Measurements from ENCODE around the gene VWA5A. TPM values are rescaled to one million over a fixed set of nuclear protein-coding genes. Genes with fewer than 3 reads are reported as not detected.

Gene VWA5A
- polyA plus RNA-seq, 1 experiment = 27.9 TPM

- DNase-seq (ENCODE audit: low read depth, low spot score) = no peak
- no peak for TF ChIP-seq CTCF (IDR thresholded peaks at IDR 0.05; ENCODE audit: low read depth, low read length)
- Histone ChIP-seq H3K27me3 (ENCODE audit: control insufficient read depth, insufficient read depth, low read length) (peaks cover 6% of the 10 kb centered on the region), H3K9me3 (ENCODE audit: control insufficient read depth, insufficient read depth, low read length) (no peaks in the 10 kb centered on the region), H3K4me3 (ENCODE audit: low read depth, low read length) (no peak overlapping the region), H3K27ac (ENCODE audit: low read depth, low read length) (no peak overlapping the region)
- CTCF ChIA-PET = interaction anchor here (0.5 to 5.1 kb wide), 62 partner anchors 8 to 795 kb away, joined by 3 to 152 read pairs (median 4); partner anchors contain the start of genes OR10D3 and VWA5A
- POLR2A ChIA-PET = interaction anchor here (1.0 kb wide), 1 partner anchor 44 kb away, joined by 3 read pairs; the partner anchor contains the start of gene VWA5A
These were observed 43.7 kb upstream of the VWA5A start for GRCh38 chr11:124071623-124071948.

GRCh38 chr11:124072147-124072546, 43.1 kb upstream of the VWA5A start:
- DNase-seq (ENCODE audit: low read depth, low spot score) = no peak
- TF ChIP-seq CTCF (IDR thresholded peaks at IDR 0.05; ENCODE audit: low read depth, low read length) = no peak
- Histone ChIP-seq H3K27me3 (ENCODE audit: control insufficient read depth, insufficient read depth, low read length) (peaks cover 6% of the 10 kb centered on the region), H3K27ac (ENCODE audit: low read depth, low read length) (no peak overlapping the region), H3K4me3 (ENCODE audit: low read depth, low read length) (no peak overlapping the region), H3K9me3 (ENCODE audit: control insufficient read depth, insufficient read depth, low read length) (no peaks in the 10 kb centered on the region)
- CTCF ChIA-PET = interaction anchor here (0.5 to 5.1 kb wide), 48 partner anchors 8 to 794 kb away, joined by 3 to 152 read pairs (median 4); partner anchors contain the start of genes OR10D3 and VWA5A
- POLR2A ChIA-PET = no interaction called here

GRCh38 chr11:124074554-124074953, 40.7 kb upstream of the VWA5A start:
- H3K27ac ChIP-seq (ENCODE audit: low read depth, low read length) = no peak overlapping the region
- ChIA-PET CTCF (interaction anchor here (1.1 to 1.4 kb wide), 3 partner anchors 256 to 328 kb away, joined by 3 to 7 read pairs (median 4); no protein-coding TSS in a partner anchor), POLR2A (no interaction called here)
- H3K9me3 ChIP-seq (ENCODE audit: control insufficient read depth, insufficient read depth, low read length) = no peaks in the 10 kb centered on the region
- TF ChIP-seq CTCF (IDR thresholded peaks at IDR 0.05; ENCODE audit: low read depth, low read length) = no peak
- H3K4me3 ChIP-seq (ENCODE audit: low read depth, low read length) = no peak overlapping the region
- DNase-seq (ENCODE audit: low read depth, low spot score) = no peak
- H3K27me3 ChIP-seq (ENCODE audit: control insufficient read depth, insufficient read depth, low read length) = peaks cover 3% of the 10 kb centered on the region

- H3K27me3 ChIP-seq (ENCODE audit: control insufficient read depth, insufficient read depth, low read length) = peaks cover 3% of the 10 kb centered on the region
- ChIA-PET POLR2A (interaction anchor here (1.0 kb wide), 1 partner anchor 40 kb away, joined by 6 read pairs; the partner anchor contains the start of gene VWA5A), CTCF (interaction anchor here (0.9 to 1.4 kb wide), 5 partner anchors 255 to 327 kb away, joined by 3 to 7 read pairs (median 4); no protein-coding TSS in a partner anchor)
- TF ChIP-seq CTCF (IDR thresholded peaks at IDR 0.05; ENCODE audit: low read depth, low read length) = no peak
- DNase-seq (ENCODE audit: low read depth, low spot score) = no peak
- H3K27ac ChIP-seq (ENCODE audit: low read depth, low read length) = no peak overlapping the region
- no peaks in the 10 kb centered on the region for H3K9me3 ChIP-seq (ENCODE audit: control insufficient read depth, insufficient read depth, low read length)
- no peak overlapping the region for H3K4me3 ChIP-seq (ENCODE audit: low read depth, low read length)
These were observed 39.8 kb upstream of the VWA5A start for GRCh38 chr11:124075492-124075840.

- H3K9me3 ChIP-seq (ENCODE audit: control insufficient read depth, insufficient read depth, low read length) = no peaks in the 10 kb centered on the region
- no peak for DNase-seq (ENCODE audit: low read depth, low spot score)
- H3K27ac ChIP-seq (ENCODE audit: low read depth, low read length) = no peak overlapping the region
- H3K4me3 ChIP-seq (ENCODE audit: low read depth, low read length) = peak overlapping the region; percentile 56
- POLR2A ChIA-PET = interaction anchor here (1.0 kb wide), 1 partner anchor 39 kb away, joined by 6 read pairs; the partner anchor contains the start of gene VWA5A
- peaks cover 3% of the 10 kb centered on the region for H3K27me3 ChIP-seq (ENCODE audit: control insufficient read depth, insufficient read depth, low read length)
- CTCF ChIA-PET = interaction anchor here (0.5 to 1.1 kb wide), 3 partner anchors 254 to 762 kb away, joined by 3 to 4 read pairs (median 3); no protein-coding TSS in a partner anchor
- no peak for TF ChIP-seq CTCF (IDR thresholded peaks at IDR 0.05; ENCODE audit: low read depth, low read length)
These were observed 39.2 kb upstream of the VWA5A start for GRCh38 chr11:124075841-124076651.
